Middle frontal gyrus (tissue), 1 donor: Measurements from ENCODE around the gene RHOBTB1.

Experiments used
- DNase-seq: peaks from one replicate; pipeline ENCODE4 v3.0.0-alpha.2; 2015; ENCODE audit warnings: low spot score; ENCODE audit errors: extremely low spot score

The RHOBTB1 gene

GRCh38 chr10:60823324-60823723 is 120.7 kb downstream of the RHOBTB1 start:
- DNase-seq, result no peak

GRCh38 chr10:60822809-60823208 is 121.2 kb downstream of the RHOBTB1 start:
- no peak for DNase-seq

GRCh38 chr10:60821656-60822055 is 122.3 kb downstream of the RHOBTB1 start:
- DNase-seq, result no peak

GRCh38 chr10:60820093-60820754 is 123.8 kb downstream of the RHOBTB1 start:
- DNase-seq, result no peak
